Caco-2 (cell line): Measurements from ENCODE around the gene OIP5. TPM values are rescaled to one million over a fixed set of nuclear protein-coding genes. Genes with fewer than 3 reads are reported as not detected.

Source experiments
- BruUV-seq: library from RNA; stranded (reverse); fragments of 400-500 nt; replicated peaks from 2 replicates; lab custom pipeline; 2021; lab: Mats Ljungman, UMichigan
- CTCF ChIA-PET: fragments of 300-600 bp; sonication (Branson Sonifier 250); formaldehyde crosslinking; loops from one replicate; lab custom pipeline; 2022; ENCODE audit warnings: antibody characterized with exemption; lab: Charles Lee
- POLR2A ChIA-PET: fragments of 300-600 bp; sonication (Branson Sonifier 250); formaldehyde crosslinking; loops from one replicate; lab custom pipeline; 2022; ENCODE audit warnings: antibody characterized with exemption; lab: Charles Lee
- DNase-seq, 2 experiments: peaks; one replicate each; pipeline versions ENCODE4 v3.0.0 to v3.0.0-alpha.2; 2020 to 2022
- H3K27me3 ChIP-seq: replicated peaks from 2 replicates; pipeline ENCODE4 v1.6.0; 2011; ENCODE audit warnings: low read length; ENCODE audit not compliant: control insufficient read depth, insufficient read depth
- H3K36me3 ChIP-seq: 2 replicates; pipeline ENCODE4 v1.5.1; 2011; ENCODE audit warnings: low read length; ENCODE audit not compliant: control insufficient read depth, insufficient read depth
- H3K4me1 ChIP-seq: fragments of 250-450 bp; sonication (Bioruptor Pico); 2 replicates; pipeline ENCODE4 v1.5.1; 2020; ENCODE audit warnings: mild to moderate bottlenecking
- H3K4me3 ChIP-seq: 2 replicates; pipeline ENCODE4 v1.5.1; 2011; ENCODE audit warnings: low read depth, mild to moderate bottlenecking, control low read depth, low read length
- H3K9me3 ChIP-seq: fragments of 250-450 bp; sonication (Bioruptor Pico); 2 replicates; pipeline ENCODE4 v1.5.1; 2020; ENCODE audit warnings: mild to moderate bottlenecking, moderate library complexity
- H3K27ac Mint-ChIP-seq: one replicate; pipeline ENCODE4 v1.8.0; 2022; ENCODE audit warnings: mixed read lengths; ENCODE audit not compliant: unreplicated experiment
- H3K27me3 Mint-ChIP-seq: one replicate; pipeline ENCODE4 v1.8.0; 2022; ENCODE audit warnings: mixed read lengths; ENCODE audit not compliant: insufficient read depth, unreplicated experiment
- H3K36me3 Mint-ChIP-seq: one replicate; pipeline ENCODE4 v1.8.0; 2022; ENCODE audit warnings: mild to moderate bottlenecking, mixed read lengths; ENCODE audit not compliant: insufficient read depth, unreplicated experiment
- H3K4me1 Mint-ChIP-seq: one replicate; pipeline ENCODE4 v1.8.0; 2022; ENCODE audit warnings: low read depth, mixed read lengths; ENCODE audit not compliant: unreplicated experiment
- H3K4me3 Mint-ChIP-seq: one replicate; pipeline ENCODE4 v1.8.0; 2022; ENCODE audit warnings: mild to moderate bottlenecking, moderate library complexity, mixed read lengths; ENCODE audit not compliant: unreplicated experiment
- H3K9me3 Mint-ChIP-seq: one replicate; pipeline ENCODE4 v1.8.0; 2022; ENCODE audit warnings: mixed read lengths; ENCODE audit not compliant: unreplicated experiment
- CTCF ChIP-seq, 2 experiments: fragments of 200-600 bp in 1 of 2; IDR thresholded peaks; 1 replicate in 1 of 2; 2 replicates in 1 of 2; pipeline versions ENCODE4 v1.5.1 to v1.8.0; 2011 to 2022; ENCODE audit warnings: antibody characterized with exemption in 1 of 2, control low read depth in 1 of 2, inconsistent platforms in 1 of 2, low read depth in 1 of 2, low read length in 1 of 2, mild to moderate bottlenecking in 1 of 2, moderate library complexity in 1 of 2; ENCODE audit not compliant: insufficient read depth in 1 of 2, severe bottlenecking in 1 of 2, unreplicated experiment in 1 of 2
- intact Hi-C: fragments of 100-400 bp; cut with micrococcal nuclease; formaldehyde crosslinking; loops from one replicate; pipeline ENCODE4 v1.10.0; 2022; ENCODE audit not compliant: unreplicated experiment
- total RNA-seq: library from RNA; stranded (reverse); gene quantifications from 2 replicates; pipeline ENCODE4 v1.2.3, GENCODE V29; 2022

OIP5 gene
- total RNA-seq, 1 experiment from 2014 or later = 26.4 TPM

GRCh38 chr15:41341519-41341918 lies 9.1 kb upstream of the OIP5 start:
- H3K27me3 ChIP-seq = no peaks in the 10 kb centered on the region
- no peaks in the 10 kb centered on the region for H3K27me3 Mint-ChIP-seq
- BruUV-seq = no TSS peak
- POLR2A ChIA-PET = no interaction called here
- no peak for TF ChIP-seq CTCF (IDR thresholded peaks at IDR 0.05; ENCODE audit: insufficient read depth in 1 of 2, low read depth in 1 of 2, low read length in 1 of 2, severe bottlenecking in 1 of 2, unreplicated experiment in 1 of 2)
- peaks cover 4% of the 10 kb centered on the region for H3K36me3 ChIP-seq
- no peaks in the 10 kb centered on the region for H3K9me3 Mint-ChIP-seq
- no peak overlapping the region for H3K4me3 Mint-ChIP-seq
- CTCF ChIA-PET = no interaction called here
- H3K27ac Mint-ChIP-seq = no peak overlapping the region
- peaks cover 94% of the 10 kb centered on the region for H3K36me3 Mint-ChIP-seq
- no peaks in the 10 kb centered on the region for H3K9me3 ChIP-seq
- H3K4me1 ChIP-seq = no peaks in the 10 kb centered on the region
- H3K4me1 Mint-ChIP-seq = peaks cover 8% of the 10 kb centered on the region
- H3K4me3 ChIP-seq = no peak overlapping the region
- no peak for DNase-seq
- intact Hi-C loops = no loop called here

GRCh38 chr15:41340189-41340695 lies 7.9 kb upstream of the OIP5 start:
- ChIA-PET CTCF (no interaction called here), POLR2A (no interaction called here)
- TF ChIP-seq CTCF (IDR thresholded peaks at IDR 0.05; ENCODE audit: insufficient read depth in 1 of 2, low read depth in 1 of 2, low read length in 1 of 2, severe bottlenecking in 1 of 2, unreplicated experiment in 1 of 2) = no peak
- H3K27me3 Mint-ChIP-seq = no peaks in the 10 kb centered on the region
- Histone ChIP-seq H3K27me3 (no peaks in the 10 kb centered on the region), H3K36me3 (peaks cover 4% of the 10 kb centered on the region), H3K4me3 (no peak overlapping the region), H3K4me1 (no peaks in the 10 kb centered on the region), H3K9me3 (no peaks in the 10 kb centered on the region)
- H3K4me1 Mint-ChIP-seq = peaks cover 8% of the 10 kb centered on the region
- H3K36me3 Mint-ChIP-seq = peaks cover 81% of the 10 kb centered on the region
- H3K4me3 Mint-ChIP-seq = no peak overlapping the region
- H3K9me3 Mint-ChIP-seq = no peaks in the 10 kb centered on the region
- H3K27ac Mint-ChIP-seq = no peak overlapping the region
- DNase-seq = no peak
- intact Hi-C loops = no loop called here
- no TSS peak for BruUV-seq

- intact Hi-C loops = loop anchor here (10.0 kb wide), 1 partner anchor 433 kb away; no protein-coding TSS in a partner anchor
- no peak for TF ChIP-seq CTCF (IDR thresholded peaks at IDR 0.05; ENCODE audit: insufficient read depth in 1 of 2, low read depth in 1 of 2, low read length in 1 of 2, severe bottlenecking in 1 of 2, unreplicated experiment in 1 of 2)
- H3K27me3 ChIP-seq = no peaks in the 10 kb centered on the region
- H3K9me3 ChIP-seq = no peaks in the 10 kb centered on the region
- H3K36me3 ChIP-seq = peaks cover 4% of the 10 kb centered on the region
- no peak for DNase-seq
- peak overlapping the region; percentile 38 for H3K4me3 Mint-ChIP-seq
- CTCF ChIA-PET = interaction anchor here (0.6 to 0.7 kb wide), 2 partner anchors 130 to 152 kb away, joined by 3 read pairs; no protein-coding TSS in a partner anchor
- no peaks in the 10 kb centered on the region for H3K27me3 Mint-ChIP-seq
- POLR2A ChIA-PET = no interaction called here
- peaks cover 16% of the 10 kb centered on the region for H3K4me1 Mint-ChIP-seq
- peaks cover 73% of the 10 kb centered on the region for H3K36me3 Mint-ChIP-seq
- BruUV-seq = no TSS peak
- peaks cover 4% of the 10 kb centered on the region; the same call in 1 of the 2 replicates for H3K4me1 ChIP-seq
- peak overlapping the region; percentile 70 for H3K27ac Mint-ChIP-seq
- H3K9me3 Mint-ChIP-seq = no peaks in the 10 kb centered on the region
- H3K4me3 ChIP-seq = no peak overlapping the region
Measured at GRCh38 chr15:41337631-41338522, 5.5 kb upstream of the OIP5 start.
